Pancreas (tissue), 10 donors: ENCODE measurements around the gene GPR61. TPM values are rescaled to one million over a fixed set of nuclear protein-coding genes. Genes with fewer than 3 reads are reported as not detected.

Experiments
- ATAC-seq, 4 donors: fragments of 200-7000 bp; cut with Tn5 transposase; one replicate each; pipeline versions ENCODE4 v1.8.0 to v1.9.1; 2020; ENCODE audit warnings: mild to moderate bottlenecking in 4 of 4, moderate library complexity in 4 of 4
- DNase-seq, 6 donors: peaks; one replicate each; pipeline ENCODE4 v3.0.0-alpha.2; 2020
- FAIRE-seq: peaks from 2 replicates; lab custom pipeline; 2012; peaks lifted over from hg19 to GRCh38; lab: Jason Lieb, UNC
- H3K27ac ChIP-seq, 4 donors: fragments of 200-600 bp; sonication (generic); 1 replicate in 3 of 4; 2 replicates in 1 of 4; pipeline versions ENCODE4 v1.5.0 to v1.8.0; 2020
- H3K27me3 ChIP-seq, 4 donors: fragments of 200-600 bp; one replicate each; pipeline ENCODE4 v1.8.0; 2021
- H3K36me3 ChIP-seq, 3 donors: fragments of 200-600 bp; sonication (generic) in 1 of 3; one replicate each; pipeline versions ENCODE4 v1.5.0 to v1.8.0; 2020 to 2021
- H3K4me1 ChIP-seq, 3 donors: fragments of 200-600 bp; one replicate each; pipeline ENCODE4 v1.8.0; 2021
- H3K4me3 ChIP-seq, 4 donors: fragments of 200-600 bp; sonication (generic) in 2 of 4; one replicate each; pipeline versions ENCODE4 v1.5.0 to v1.8.0; 2020 to 2021
- H3K9me3 ChIP-seq, 4 donors: fragments of 200-600 bp; one replicate each; pipeline ENCODE4 v1.8.0; 2021
- WGBS, 2 donors: extraction: QIAGEN DNeasy Blood & Tissue Kit; methylation state at CpG; one replicate each; pipeline ENCODE4 v1.1.7; 2013; 5-methylcytosine and 5-hydroxymethylcytosine counted together
- intact Hi-C, 3 donors: fragments of 100-400 bp; cut with DNase I; formaldehyde crosslinking; loops; one replicate each; pipeline versions ENCODE4 v1.11.1 to v1.14.2; 2022
- polyA plus RNA-seq, 2 donors: library from polyadenylated mRNA; stranded (reverse); fragments of 200-250 nt; gene quantifications; one replicate each; pipeline ENCODE4 v1.2.3, GENCODE V29; 2013
- total RNA-seq, 6 donors: library from RNA; stranded (reverse); fragmentation: NEBNext Ultra II Directional in 4 of 6; extraction: Animal tissue kit (Norgen Biotek cat#: 25700) in 4 of 6; gene quantifications; one replicate each; pipeline versions ENCODE4 v1.2.1 to v1.2.4, GENCODE V29; 2021 to 2023
- TF ChIP-seq, protein P1 (sequence below), 4 donors: fragments of 200-600 bp; sonication (generic) in 3 of 4; IDR thresholded peaks; one replicate each; pipeline versions ENCODE4 v1.5.0 to v1.8.0; 2021; ENCODE audit warnings: antibody characterized with exemption in 4 of 4
- donor health status: healthy with polysubstance abuse.
- donor health status: DM: no; HTN: no; CAD: no; lungs with moderate emphysema.
- donor health status: DM: no; HTN: no; CAD: no.
- donor health status: control.
- donor health status: control.
- donor health status: Bipolar disorder and iron deficiency.
- donor health status: DM: yes; HTN: yes; CAD: no.
- donor health status: DM: no; HTN: no; CAD: no.
- donor health status: DM: no; HTN: no; CAD: no.
- donor health status: DM: yes; HTN: yes; CAD: no.

GPR61 gene
- total and polyA plus RNA-seq, 8 donors = 0.09 to 0.19 TPM; not detected in 6

DNA sequence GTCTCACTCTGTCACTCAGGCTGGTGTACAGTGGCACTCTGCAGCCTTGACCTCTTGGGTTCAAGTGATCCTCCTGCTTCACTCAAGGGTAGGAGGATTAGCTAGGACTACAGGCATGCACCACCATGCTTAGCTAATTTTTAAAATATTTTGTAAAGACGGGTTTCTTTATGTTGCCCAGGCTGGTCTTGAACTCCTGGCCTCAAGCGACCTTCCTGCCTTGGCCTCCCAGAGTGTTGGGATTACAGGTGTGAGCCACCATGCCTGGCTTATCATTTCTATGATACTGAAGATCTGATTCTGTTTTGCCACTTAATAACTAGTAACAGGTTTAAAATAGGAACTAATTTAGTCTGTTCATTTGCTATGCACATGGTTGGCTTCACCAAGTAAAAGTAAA is 42.3 kb downstream of the GPR61 start:
- H3K27ac ChIP-seq = no peak overlapping the region
- 93 to 95% methylated on average over 2 of the region's 2 CpGs for WGBS, 2 donors
- no peaks in the 10 kb centered on the region for H3K4me1 ChIP-seq
- ATAC-seq (no peak), FAIRE-seq (no peak), DNase-seq (no peak)
- H3K36me3 ChIP-seq = peaks cover 0 to 47% (median 5%) of the 10 kb centered on the region in 3 donors
- no peaks in the 10 kb centered on the region for H3K9me3 ChIP-seq
- TF ChIP-seq, protein P1, sequence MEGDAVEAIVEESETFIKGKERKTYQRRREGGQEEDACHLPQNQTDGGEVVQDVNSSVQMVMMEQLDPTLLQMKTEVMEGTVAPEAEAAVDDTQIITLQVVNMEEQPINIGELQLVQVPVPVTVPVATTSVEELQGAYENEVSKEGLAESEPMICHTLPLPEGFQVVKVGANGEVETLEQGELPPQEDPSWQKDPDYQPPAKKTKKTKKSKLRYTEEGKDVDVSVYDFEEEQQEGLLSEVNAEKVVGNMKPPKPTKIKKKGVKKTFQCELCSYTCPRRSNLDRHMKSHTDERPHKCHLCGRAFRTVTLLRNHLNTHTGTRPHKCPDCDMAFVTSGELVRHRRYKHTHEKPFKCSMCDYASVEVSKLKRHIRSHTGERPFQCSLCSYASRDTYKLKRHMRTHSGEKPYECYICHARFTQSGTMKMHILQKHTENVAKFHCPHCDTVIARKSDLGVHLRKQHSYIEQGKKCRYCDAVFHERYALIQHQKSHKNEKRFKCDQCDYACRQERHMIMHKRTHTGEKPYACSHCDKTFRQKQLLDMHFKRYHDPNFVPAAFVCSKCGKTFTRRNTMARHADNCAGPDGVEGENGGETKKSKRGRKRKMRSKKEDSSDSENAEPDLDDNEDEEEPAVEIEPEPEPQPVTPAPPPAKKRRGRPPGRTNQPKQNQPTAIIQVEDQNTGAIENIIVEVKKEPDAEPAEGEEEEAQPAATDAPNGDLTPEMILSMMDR (IDR thresholded peaks at IDR 0.05) = no peak
- intact Hi-C loops = no loop called here
- H3K27me3 ChIP-seq = no peaks in the 10 kb centered on the region
- no peak overlapping the region for H3K4me3 ChIP-seq

DNA sequence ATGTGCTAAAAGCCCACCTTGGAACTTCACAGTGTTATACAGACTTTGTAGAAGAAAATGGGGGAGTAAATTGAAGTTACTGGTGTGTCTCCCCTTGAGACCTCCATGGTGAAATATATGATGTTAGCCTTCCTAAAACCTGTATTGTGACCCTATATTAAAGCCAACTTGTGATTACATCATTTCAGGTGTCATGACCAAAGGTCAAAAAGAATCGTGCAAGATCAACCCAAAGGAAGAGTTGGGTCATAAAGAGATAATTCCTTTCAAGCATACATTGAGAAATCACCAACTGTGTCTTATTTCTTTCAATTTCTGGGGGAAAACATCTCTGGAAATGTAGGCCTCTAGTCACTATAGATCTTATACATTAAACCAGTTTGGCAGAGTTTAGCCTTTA is 45.1 kb downstream of the GPR61 start:
- WGBS, 2 donors = 19 to 41% methylated on average over 1 of the region's 1 CpG
- H3K36me3 ChIP-seq = peaks cover 0 to 47% (median 5%) of the 10 kb centered on the region in 3 donors
- FAIRE-seq = no peak

DNA sequence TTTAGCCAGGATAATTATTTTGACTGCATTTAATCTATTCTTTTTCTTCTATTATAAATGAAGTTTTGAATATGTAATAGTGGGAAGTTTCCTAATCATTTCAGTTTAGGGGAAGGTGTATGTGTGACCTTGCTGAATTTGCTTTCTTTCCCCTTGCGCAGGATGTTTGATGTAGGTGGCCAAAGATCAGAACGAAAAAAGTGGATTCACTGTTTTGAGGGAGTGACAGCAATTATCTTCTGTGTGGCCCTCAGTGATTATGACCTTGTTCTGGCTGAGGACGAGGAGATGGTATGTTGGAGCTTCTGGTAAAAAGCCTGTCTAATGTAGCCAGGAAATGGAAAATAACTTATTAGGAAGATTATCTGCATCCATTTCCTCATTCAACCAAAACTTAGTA is 46.4 kb downstream of the GPR61 start:
- no peak overlapping the region for H3K4me3 ChIP-seq
- no peak for DNase-seq
- 85 to 92% methylated on average over 3 of the region's 3 CpGs for WGBS, 2 donors
- ATAC-seq = no peak
- H3K27me3 ChIP-seq = no peaks in the 10 kb centered on the region
- H3K36me3 ChIP-seq = peaks cover 0 to 37% (median 5%) of the 10 kb centered on the region in 3 donors
- FAIRE-seq = no peak
- H3K4me1 ChIP-seq = peaks cover 0 to 3% (median 0%) of the 10 kb centered on the region in 3 donors
- TF ChIP-seq, protein P1 (IDR thresholded peaks at IDR 0.05) = no peak
- intact Hi-C loops = no loop called here
- no peak overlapping the region for H3K27ac ChIP-seq
- H3K9me3 ChIP-seq = no peaks in the 10 kb centered on the region

More for the DNA sequence above, 45.1 kb downstream of the GPR61 start:
- Histone ChIP-seq H3K4me3 (no peak overlapping the region), H3K4me1 (peaks cover 0 to 3% (median 0%) of the 10 kb centered on the region in 3 donors), H3K27ac (no peak overlapping the region), H3K9me3 (no peaks in the 10 kb centered on the region), H3K27me3 (no peaks in the 10 kb centered on the region)
- ATAC-seq = no peak
- no peak for DNase-seq
- TF ChIP-seq, protein P1 (IDR thresholded peaks at IDR 0.05) = no peak
- intact Hi-C loops = no loop called here

DNA sequence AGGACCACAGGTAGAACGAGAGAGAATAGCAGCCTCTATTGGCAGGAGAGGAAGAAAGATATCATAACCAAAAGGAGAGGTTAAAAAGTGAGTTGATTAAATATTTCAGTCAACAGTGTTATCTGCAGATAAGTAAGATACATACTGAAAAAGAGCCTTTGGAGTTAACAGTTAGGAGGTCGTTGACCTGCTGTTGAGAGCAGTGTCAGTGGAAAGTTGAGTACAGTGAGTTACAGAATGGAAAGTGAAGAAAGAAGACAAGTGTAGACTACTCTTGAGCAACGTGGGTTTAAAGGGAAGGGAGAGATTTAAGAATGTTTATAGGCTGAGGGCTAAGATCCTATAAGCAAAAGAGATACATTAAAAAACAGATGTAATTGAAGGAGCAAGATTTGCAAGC is 49.5 kb downstream of the GPR61 start:
- TF ChIP-seq, protein P1 (IDR thresholded peaks at IDR 0.05) = no peak
- no peak overlapping the region for H3K27ac ChIP-seq
- peaks cover 0 to 3% (median 0%) of the 10 kb centered on the region in 3 donors for H3K4me1 ChIP-seq
- ATAC-seq (no peak), FAIRE-seq (no peak), DNase-seq (no peak)
- H3K9me3 ChIP-seq = no peaks in the 10 kb centered on the region
- no peaks in the 10 kb centered on the region for H3K27me3 ChIP-seq
- WGBS, 2 donors = 34 to 35% methylated on average over 3 of the region's 3 CpGs
- intact Hi-C loops = no loop called here
- H3K36me3 ChIP-seq = peaks cover 0 to 22% (median 6%) of the 10 kb centered on the region in 3 donors
- H3K4me3 ChIP-seq = no peak overlapping the region

DNA sequence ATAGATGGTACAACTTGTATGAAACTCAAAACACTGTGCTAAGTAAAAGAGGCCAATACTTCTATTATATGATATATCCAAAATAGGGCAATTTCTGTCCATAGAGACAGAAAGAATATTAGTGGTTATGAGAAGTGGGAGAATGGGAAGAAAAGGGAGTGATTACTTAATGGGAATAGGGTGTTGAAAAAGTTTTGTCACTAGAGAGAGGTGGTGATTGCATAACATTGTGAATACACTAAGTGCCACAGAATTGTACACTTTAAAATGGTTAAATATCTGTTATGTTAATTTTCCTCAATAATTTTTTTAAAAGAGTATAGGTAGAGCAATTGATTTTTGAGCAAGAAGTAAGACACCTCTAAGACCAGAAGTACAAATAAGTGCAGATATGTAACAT is 50.0 kb downstream of the GPR61 start:
- TF ChIP-seq, protein P1 (IDR thresholded peaks at IDR 0.05) = no peak
- DNase-seq (no peak), FAIRE-seq (no peak), ATAC-seq (no peak)
- Histone ChIP-seq H3K4me3 (no peak overlapping the region), H3K9me3 (no peaks in the 10 kb centered on the region), H3K4me1 (peaks cover 0 to 3% (median 0%) of the 10 kb centered on the region in 3 donors), H3K36me3 (peaks cover 0 to 17% (median 6%) of the 10 kb centered on the region in 3 donors), H3K27ac (no peak overlapping the region), H3K27me3 (no peaks in the 10 kb centered on the region)
- intact Hi-C loops = no loop called here
